GM12872 (cell line): ENCODE measurements around the gene RBM24.

Experiments used
- CTCF ChIP-seq: IDR thresholded peaks from 3 replicates; pipeline ENCODE4 v1.5.1; 2011; ENCODE audit warnings: low read depth, mild to moderate bottlenecking, low read length, moderate library complexity; ENCODE audit not compliant: insufficient read depth

The RBM24 gene

GRCh38 chr6:17291778-17292177 lies 10.6 kb downstream of the RBM24 start:
- no peak for TF ChIP-seq CTCF

GRCh38 chr6:17292600-17293133 lies 11.5 kb downstream of the RBM24 start:
- TF ChIP-seq CTCF, result no peak

GRCh38 chr6:17293395-17293794 lies 12.2 kb downstream of the RBM24 start:
- TF ChIP-seq CTCF, result no peak

- TF ChIP-seq CTCF, result no peak
Measured at GRCh38 chr6:17297271-17298080, 16.3 kb downstream of the RBM24 start.

GRCh38 chr6:17298257-17298656 lies 17.1 kb downstream of the RBM24 start:
- no peak for TF ChIP-seq CTCF

GRCh38 chr6:17299222-17299621 lies 18.1 kb downstream of the RBM24 start:
- no peak for TF ChIP-seq CTCF

- TF ChIP-seq CTCF, result no peak
Measured at GRCh38 chr6:17299750-17300149, 18.6 kb downstream of the RBM24 start.
